ENCODE results near the gene ST6GAL1.

DNA sequence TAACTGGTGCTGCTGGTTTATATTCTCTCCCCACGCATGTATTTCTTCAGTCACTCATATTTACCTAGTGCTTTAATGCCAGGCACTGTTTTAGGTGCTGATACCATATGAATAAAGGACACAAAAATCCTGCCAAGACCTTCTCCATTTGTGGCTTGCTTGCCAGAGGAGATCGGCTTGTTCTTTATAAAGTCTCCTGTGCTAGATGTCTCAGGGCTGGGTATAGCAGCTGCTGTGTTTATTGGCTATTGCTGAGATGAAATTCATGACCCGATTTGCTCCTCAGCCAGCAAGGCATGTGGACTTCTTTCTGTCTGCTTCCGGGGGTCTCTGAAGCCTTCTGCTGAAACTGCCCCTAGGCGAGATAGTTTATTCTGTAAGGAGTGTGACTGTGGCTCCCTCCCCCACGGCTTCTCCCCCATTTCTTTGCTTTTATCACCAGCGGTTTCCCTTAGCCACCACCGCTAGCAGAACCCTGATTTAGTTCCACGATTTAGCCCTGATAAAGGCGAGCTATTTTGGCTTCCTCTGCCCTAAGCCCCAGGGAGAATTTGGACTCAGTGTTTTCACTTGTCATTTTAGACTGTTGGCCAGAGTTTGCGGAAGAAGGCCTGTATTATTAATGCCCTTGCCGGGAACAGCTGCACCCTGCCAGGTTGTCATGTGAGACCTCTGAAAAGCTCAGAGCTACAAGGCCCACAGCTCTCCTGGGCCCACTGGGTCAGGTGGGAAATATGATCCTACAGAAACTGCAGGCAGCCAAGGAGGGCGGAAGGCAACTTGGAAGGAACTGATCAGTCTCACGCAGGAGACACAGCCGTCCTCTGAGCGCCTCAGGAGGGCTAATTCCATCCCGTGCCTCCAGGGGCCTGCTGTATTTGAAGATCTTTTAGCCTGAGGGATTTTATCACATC is 46.8 kb downstream of the ST6GAL1 start:
- TF ChIP-seq, protein P1, sequence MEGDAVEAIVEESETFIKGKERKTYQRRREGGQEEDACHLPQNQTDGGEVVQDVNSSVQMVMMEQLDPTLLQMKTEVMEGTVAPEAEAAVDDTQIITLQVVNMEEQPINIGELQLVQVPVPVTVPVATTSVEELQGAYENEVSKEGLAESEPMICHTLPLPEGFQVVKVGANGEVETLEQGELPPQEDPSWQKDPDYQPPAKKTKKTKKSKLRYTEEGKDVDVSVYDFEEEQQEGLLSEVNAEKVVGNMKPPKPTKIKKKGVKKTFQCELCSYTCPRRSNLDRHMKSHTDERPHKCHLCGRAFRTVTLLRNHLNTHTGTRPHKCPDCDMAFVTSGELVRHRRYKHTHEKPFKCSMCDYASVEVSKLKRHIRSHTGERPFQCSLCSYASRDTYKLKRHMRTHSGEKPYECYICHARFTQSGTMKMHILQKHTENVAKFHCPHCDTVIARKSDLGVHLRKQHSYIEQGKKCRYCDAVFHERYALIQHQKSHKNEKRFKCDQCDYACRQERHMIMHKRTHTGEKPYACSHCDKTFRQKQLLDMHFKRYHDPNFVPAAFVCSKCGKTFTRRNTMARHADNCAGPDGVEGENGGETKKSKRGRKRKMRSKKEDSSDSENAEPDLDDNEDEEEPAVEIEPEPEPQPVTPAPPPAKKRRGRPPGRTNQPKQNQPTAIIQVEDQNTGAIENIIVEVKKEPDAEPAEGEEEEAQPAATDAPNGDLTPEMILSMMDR (IDR thresholded peaks at IDR 0.05): peak in 1 of 4 donors; percentile 7
- peak; percentile 60 for TF ChIP-seq POLR2A (IDR thresholded peaks at IDR 0.05)
